Astrocyte of the spinal cord (primary cell): Measurements from ENCODE around the gene CAMTA1.

ENCODE experiments used
- DNase-seq: peaks from one replicate; pipeline ENCODE4 v3.0.0; 2011; ENCODE audit warnings: low read depth, low spot score
- H3K4me3 ChIP-seq: 2 replicates; pipeline ENCODE4 v1.5.1; 2011; ENCODE audit warnings: low read depth, mild to moderate bottlenecking, low read length, moderate library complexity
- CTCF ChIP-seq: IDR thresholded peaks from 2 replicates; pipeline ENCODE4 v1.5.1; 2012; ENCODE audit warnings: low read depth, mild to moderate bottlenecking, low read length, inconsistent platforms
- in situ Hi-C: cut with HindIII; loops from 2 replicates; pipeline ENCODE4 v1.10.0; 2017; ENCODE audit warnings: low sequenced_read_pairs

Gene CAMTA1

GRCh38 chr1:7048395-7048794 lies 263.1 kb downstream of the CAMTA1 start:
- H3K4me3 ChIP-seq = no peak overlapping the region
- no peak for DNase-seq
- in situ Hi-C loops = no loop called here
- TF ChIP-seq CTCF = no peak

DNA sequence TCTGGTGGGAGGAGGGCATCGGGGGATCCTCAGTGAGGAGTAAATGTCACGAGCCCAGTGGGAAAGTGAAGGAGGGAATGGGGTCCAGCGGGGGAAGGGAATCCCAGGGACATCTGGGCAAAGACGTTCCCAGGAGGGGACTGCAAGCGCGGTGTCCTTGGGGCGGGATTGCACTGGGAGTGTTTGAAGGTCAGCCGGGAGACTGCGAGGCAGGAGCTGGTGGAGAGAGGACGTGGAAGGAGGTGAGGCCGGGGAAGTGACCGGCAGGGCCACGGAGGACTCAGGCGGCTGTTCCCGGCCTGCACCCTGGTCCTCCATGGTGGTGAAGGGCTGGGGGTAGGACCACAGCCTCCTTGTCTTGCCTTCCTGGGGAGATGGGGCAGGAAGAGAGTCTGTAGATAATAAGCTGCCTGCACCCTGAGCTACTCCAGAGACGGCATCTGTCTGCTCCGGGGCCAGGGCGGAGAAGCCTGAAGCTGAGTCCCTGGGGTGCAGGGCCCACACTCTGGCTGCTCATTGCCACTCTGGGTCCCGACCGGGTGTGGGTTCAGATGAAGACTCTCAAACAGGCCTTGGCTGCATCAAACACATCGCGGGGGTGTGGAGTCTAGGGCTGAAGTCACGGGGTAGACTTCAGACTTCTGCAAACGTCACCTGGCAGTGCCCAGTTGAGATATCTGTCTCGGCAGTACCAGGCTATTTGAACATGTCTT lies 264.8 kb downstream of the CAMTA1 start:
- H3K4me3 ChIP-seq = no peak overlapping the region
- DNase-seq = no peak
- TF ChIP-seq CTCF = no peak
- in situ Hi-C loops = no loop called here

DNA sequence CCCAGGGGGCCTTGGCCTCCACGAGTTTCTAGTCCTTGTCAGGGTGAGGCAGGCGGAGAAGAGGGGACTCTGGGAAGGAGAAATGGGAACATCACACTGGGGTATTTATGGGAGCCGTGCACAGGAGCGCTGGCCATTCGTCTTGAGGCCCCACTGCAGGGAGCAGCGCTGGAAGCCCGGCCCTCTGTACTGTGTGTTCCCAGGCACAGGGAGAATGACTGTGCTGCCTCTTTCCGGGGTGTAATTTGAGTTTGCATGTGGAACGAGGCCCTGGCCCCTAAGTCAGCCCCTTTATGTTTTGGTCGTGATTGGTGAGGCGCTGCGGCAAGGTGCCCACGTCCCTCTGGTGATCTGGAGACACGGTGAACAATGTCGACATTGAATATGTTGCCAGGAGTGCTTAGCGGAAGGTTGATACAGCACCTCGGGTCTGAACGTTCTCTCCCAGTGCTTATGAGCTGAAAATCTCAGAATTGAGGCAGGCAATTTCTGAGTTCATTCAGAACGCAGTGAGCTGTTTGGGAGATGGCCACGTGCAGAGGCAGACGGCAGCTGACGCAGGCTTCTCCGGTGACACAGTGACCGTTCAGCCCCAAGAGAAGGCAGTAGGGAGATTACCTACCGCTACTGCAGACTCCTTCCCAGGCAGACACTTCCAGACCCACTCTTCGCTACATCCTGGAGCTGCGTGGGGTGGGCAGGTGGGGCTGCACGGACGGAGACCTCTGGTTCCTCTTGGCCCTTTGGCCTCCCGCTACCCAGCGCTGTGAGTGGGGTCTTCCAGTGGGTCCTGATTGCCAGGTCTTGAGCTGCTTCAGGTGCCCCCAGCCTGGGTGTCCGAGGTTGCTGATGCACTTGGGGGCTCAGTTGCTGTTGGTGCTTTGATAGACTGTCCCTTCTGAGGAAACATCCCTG lies 265.8 kb downstream of the CAMTA1 start:
- in situ Hi-C loops = no loop called here
- H3K4me3 ChIP-seq = no peak overlapping the region
- no peak for TF ChIP-seq CTCF
- DNase-seq = no peak

DNA sequence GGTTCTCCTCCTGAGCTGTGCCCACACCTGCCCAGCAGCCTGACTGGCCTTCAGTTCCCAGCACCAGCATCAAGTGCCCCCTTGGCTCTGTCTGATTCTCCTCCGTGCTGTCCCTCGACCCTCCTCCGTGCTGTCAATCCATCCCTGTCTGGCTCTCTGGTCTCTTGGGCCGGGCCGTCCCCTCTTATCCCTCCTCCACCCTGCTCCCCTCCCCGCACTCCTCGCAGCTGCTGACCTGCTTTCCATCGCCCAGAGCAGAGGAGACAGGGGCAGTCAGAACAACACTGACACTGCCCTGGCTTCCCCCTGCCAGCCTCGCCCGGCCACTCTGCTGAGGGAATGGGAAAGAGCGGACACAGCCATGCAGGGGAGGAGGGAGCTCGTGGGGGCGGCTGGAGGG lies 267.4 kb downstream of the CAMTA1 start:
- no peak for DNase-seq
- H3K4me3 ChIP-seq = no peak overlapping the region
- in situ Hi-C loops = no loop called here
- TF ChIP-seq CTCF = no peak

DNA sequence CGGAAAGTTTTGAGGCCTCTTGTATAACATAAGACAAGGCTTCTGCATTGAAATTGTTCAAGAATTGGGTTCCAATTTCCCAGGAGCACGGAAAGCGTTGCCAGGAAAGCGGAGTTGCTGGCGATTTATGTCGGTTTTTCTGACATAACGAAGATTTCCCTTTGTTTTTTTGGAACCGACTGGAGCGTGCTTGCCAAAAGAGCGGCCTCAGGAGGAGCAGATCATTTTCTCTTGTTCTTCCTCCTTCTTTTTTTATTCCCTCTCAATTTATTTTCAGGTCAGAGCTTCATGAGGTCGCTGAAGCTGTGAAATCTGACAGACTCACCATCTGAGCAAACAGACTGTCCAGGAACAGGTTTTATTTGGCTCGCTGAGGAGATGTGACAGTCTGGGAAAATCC lies 275.5 kb downstream of the CAMTA1 start:
- in situ Hi-C loops = no loop called here
- no peak for TF ChIP-seq CTCF
- DNase-seq = no peak
- no peak overlapping the region for H3K4me3 ChIP-seq

DNA sequence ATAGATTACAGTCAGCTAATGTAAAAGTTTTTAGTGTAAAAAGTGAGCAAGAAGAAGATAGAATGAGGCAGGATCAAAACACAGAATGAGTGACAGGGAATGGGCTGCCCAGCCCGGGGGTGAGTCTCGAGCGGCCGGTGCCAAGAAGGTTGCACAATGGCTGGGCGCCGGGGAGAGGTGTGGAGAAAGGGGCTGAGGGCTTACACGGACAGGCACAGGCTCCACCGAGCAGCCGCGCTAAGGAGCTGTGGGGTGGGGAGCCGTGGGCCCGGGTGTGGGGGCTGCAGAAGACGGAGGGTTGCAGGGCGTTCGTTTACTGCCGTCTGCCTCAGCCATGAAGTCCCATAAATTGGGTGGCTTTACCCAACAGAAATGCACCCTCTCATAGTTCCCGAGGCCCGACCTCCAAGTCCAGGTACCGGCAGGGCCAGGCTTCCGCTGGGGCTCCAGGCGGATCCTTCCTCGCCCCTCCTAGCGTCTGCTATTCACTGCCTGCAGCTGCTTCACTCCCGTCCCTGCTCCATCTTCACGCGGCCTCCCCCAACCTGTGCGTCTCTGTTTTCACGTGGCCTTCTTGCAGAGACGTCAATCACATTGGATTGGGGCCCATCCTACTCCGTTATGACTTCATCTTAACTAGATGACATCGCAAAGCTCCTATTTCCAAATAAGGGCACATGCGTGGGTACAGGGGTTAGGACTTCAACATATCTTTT lies 277.2 kb downstream of the CAMTA1 start:
- in situ Hi-C loops = no loop called here
- no peak for DNase-seq
- H3K4me3 ChIP-seq = no peak overlapping the region
- no peak for TF ChIP-seq CTCF
